HG03159 (cell line): ENCODE data around the gene CTIF.
"Not testable (repeated sequence)": the region's sequence is repeated elsewhere in the genome, so short reads cannot be mapped to it uniquely, and the experiment has no call there.

Experiments
- ATAC-seq: cut with Tn5 transposase; IDR thresholded peaks from one replicate; pipeline ENCODE4 v1.9.1; 2021; ENCODE audit warnings: mild to moderate bottlenecking, moderate library complexity; ENCODE audit not compliant: unreplicated experiment

The CTIF gene

DNA sequence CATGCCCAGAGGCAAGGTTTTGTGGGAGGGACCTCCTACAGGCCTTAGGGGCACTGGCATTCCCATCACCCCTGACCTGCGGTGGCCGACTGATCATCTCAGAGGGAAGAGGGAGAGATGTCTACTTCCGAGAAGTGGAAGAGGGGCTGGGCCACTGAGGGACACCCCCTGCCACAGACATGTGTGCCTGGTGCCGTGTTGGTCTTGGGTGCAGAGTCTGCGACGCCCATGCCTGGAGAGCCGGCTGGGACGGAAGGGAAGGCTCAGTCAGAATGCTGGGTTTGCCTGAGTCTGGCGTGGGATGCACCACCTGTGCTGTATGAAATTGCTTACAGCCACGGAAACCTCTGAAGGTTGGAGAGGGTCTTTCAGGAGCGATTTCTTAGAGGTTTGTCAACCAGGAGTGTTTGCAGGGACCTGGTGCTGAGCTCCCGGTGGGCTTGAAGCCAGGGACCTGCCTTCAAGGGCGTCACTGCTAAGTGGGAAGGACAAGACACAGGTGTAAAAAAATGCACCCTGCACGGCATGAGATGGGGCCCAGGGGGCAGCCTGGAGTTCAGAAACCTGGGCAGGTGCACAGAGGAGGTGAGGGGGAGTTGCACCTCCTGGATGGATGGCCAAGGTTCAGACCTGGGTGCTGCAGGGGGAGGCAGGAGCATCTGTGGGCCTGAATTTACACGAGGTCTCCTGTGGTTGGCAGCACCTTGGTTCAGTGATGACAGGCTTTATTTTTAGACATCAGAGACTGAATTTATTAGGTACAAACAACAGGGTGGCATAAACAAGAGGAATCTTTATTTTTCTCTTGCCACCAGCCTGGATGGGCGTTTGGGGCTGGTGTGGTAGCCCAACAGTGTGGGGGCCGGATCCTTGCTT lies 100.3 kb downstream of the CTIF start:
- no peak for ATAC-seq

DNA sequence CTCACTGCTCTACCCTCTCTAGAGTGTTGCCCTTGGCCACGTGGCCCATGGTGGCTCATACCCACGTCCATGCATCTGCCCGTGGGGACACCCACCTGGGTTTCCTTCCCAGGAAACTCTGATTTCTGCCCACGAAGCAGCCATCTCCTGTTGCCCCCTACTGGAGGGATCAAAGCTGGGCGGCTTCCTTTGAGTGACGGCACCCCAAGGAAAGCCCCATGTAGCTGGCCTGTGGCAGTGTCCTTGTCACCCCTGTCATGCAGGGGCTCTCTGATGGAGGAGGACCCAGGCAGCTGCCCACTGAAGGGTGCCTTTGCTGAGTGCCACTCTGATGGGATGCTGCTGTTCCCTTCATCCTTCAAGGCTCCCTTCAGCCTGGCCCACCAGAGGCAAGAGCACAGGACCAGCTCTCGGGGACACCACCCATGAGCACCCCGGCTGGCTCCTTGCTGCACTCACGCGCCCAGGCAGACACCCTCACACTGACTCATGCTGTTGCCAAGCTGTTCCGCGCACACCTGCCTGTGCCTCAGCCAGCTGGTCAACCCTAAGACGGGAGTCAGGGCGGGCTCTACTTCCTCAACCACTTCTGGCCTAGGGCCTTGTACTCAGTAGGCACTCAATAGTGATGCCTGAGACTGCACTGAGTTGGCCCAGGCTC lies 101.1 kb downstream of the CTIF start:
- ATAC-seq = no peak

DNA sequence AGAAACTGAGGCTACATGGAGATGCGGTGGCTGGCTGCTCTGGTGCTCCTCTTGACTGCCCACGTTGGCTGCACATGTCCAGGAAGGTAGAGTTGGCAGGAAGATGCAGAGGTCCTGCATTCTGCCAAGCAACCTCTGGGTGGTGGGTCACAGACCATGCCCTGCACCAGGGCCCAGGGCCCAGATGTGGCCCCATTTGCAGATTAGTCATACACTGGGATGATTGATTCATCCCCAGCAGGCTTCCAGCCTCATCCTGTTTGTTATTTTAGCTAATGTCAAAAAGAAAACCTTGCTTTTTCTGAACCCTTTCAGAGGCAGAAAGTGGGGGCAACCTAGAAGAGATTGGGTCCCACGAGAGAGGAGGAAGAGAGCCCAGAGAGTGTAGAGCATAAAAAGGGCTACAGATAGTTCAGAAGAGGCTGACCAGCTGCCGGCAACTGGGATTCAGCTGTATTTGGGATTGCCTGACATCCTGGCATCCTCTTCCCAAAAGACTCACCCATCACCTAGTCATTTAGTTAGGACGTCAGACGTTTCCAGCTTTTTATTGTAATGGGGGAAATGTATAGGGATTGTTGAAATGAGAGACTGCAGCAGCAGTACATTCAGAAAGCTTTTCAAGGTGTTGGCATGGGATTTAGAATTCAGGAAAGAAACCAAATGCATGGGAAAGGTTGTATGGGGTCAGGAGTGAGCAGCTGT lies 101.9 kb downstream of the CTIF start:
- no peak for ATAC-seq

DNA sequence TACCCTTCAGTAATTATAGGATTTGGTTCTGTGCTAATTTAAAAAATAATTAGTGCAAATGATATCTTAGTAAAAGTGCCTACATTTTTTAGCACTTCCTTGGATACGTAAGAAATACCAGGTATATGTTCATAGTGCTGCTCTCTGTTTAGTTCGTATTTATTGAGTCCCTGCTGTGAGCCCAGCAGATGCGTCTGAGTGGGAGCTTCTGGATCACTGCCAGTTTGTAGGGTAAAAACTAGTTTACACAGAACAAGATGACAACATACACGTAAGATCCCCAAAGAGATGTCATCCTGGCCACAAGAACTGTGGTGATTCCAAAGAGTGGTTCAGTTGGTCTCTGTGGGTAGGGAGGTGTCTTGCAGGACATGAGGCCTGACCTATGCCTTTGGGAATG lies 103.2 kb downstream of the CTIF start:
- no peak for ATAC-seq

DNA sequence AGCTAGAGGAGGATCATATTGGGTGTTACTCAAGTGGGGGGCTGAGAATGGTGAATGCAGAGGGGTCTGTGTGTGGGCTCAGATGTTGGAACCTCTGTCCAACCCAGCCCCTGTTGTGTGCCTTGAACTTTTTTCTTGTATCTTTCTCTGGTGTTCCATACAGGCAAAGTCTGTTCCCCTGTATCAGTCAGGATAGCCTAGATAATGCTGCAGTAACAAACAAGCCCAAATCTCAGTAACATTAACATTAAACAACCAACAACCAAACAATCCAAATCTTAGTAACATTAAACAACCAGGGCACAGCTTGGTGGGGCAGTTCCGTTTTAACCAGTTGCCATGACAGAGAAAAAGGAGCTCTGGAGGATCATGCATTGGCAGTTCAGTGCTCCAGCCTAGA lies 103.7 kb downstream of the CTIF start:
- ATAC-seq = no peak

DNA sequence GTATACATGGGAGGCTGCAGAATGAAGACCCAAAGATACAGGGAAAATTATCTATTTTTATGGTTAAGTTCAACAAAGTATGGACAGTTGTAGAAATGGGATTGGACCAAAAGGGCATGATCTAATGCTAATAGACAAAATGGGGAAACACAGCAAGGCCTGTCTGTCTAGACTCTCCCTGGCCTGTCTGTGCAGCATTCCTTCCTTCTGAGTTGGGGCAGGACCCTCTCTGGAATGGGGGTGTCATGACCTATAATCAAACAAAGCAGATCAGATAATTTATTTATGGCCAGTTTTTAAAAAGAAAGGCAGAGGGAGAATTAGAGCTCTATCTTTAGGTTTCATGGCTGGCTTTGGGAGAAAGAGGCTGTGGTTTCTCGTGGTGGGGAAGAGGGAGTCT lies 104.4 kb downstream of the CTIF start:
- ATAC-seq = no peak

DNA sequence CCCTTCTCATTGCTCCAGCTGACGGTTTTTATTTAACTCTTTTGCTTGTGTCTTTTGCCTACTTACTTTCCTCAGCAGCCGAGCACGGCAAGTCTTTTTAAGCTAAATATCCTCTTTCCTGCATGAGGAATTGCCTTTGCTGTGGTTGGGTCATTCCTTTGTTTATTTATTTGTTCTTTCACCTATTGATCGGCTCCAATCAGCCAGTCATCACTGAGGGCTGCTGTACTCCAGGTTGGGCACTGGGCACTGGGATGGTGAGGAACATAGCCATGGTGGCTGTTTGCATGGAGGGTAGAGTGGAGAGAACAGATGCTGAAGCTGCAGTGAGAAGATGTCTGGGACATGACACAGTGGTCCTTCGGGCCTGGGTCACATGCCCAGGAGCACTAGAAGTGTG lies 105.2 kb downstream of the CTIF start:
- no peak for ATAC-seq

DNA sequence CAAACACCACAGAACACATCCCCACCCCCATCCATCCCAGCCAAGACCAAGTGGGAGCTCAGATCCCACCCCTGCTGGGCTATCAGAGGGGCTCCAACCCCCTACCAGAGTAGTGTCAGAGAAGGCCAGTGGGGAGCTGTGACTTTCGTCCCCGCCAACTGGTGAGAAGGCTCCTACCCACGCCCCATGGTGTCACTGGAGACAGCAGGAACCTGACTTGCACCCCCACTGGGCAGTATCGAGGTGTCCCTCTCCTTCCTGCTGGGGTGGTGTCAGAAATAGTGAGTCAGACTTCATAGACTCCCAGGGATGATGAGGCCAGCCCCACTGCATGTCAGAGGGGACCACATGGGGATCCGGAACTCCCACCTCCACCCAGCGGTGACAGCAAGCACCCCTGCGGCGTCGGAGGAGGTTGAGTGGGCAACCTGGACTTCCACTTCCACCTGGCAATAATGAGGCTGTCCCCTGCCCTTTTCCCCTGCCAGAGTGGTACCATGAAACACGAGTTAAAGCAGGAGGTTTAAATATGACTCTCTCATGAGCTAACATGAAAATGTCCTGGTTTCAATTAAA lies 106.7 kb downstream of the CTIF start:
- ATAC-seq = no peak

DNA sequence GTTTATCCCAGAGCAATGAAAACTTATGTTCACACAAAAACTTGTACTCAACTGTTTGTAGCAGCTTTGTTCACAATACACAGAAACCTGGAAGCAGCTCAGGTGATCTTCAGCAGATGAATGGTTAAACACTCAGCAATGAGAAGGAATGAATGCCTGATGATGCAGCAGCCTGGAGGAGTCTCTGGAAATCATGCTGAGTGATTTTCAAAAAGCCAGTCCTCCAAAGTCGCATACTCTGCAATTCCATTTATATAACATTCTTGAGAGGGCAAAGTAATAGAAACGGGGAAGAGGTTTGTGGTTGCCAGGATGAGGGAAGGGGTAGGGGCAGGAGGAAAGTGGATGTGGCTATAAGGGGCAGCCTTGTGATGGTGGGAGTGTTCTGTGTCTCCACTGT lies 108.1 kb downstream of the CTIF start:
- ATAC-seq = no peak

DNA sequence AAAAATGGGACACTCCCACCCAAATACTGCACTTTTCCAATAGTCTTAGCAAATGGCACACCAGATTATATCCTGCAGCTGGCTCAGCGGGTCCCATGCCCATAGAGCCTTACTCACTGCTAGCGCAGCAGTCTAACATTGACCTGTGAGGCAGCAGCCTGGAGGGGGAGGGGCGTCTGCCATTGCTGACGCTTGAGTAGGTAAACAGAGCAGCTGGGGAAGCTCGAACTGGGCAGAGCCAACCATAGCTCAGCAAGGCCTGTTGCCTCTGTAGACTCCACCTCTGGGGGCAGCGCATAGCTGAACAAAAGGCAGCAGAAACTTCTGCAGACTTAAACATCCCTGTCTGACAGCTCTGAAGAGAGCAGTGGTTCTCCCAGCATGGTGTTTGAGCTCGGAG lies 110.4 kb downstream of the CTIF start:
- ATAC-seq = no peak

DNA sequence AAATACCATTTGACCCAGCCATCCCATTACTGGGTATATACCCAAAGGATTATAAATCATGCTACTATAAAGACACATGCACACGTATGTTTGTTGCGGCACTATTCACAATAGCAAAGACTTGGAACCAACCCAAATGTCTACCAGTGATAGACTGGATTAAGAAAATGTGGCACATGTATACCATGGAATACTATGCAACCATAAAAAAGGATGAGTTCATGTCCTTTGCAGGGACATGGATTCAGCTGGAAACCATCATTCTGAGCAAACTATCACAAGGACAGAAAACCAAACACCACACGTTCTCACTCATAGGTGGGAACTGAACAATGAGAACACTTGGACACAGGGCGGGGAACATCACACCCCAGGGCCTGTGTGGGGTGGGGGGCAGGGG lies 115.8 kb downstream of the CTIF start:
- not testable (repeated sequence) for ATAC-seq

DNA sequence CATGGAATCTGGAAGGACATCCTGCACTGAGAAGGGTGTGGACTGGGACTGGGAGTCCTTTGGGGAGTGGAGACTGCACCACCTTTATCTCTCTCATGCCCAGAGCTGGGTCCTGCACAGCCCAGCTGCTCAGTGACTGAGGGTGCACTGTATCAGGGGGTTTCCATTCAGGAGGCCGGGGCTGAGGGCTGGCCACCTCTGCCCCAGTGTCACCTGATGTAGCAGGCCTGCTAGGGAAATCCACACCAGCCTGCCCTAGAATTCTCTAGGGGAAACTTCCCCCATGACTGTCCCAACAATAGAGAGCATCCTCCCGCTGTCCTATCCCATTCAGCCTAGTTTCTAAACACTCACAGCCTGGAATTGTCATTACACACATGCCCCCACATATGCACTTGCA lies 116.7 kb downstream of the CTIF start:
- no peak for ATAC-seq

DNA sequence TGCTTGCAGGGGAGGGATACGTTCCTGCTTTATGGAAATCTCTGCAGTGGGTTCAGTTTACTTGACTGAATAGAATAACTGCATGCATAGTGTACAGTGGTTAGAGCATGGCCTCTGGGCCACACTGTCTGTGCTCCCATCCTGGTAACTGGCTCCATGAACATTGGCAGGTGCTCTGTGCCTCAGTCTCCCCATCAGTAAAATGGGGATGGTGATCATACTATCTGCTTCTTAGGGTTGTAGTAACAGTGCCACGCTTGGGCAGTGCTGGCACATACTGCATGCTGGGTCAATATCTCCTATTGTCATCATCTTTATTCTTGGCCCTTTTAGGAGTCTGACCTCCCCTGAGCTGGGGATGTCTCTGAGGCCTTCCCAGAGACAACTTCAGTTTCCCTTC lies 117.3 kb downstream of the CTIF start:
- no peak for ATAC-seq

DNA sequence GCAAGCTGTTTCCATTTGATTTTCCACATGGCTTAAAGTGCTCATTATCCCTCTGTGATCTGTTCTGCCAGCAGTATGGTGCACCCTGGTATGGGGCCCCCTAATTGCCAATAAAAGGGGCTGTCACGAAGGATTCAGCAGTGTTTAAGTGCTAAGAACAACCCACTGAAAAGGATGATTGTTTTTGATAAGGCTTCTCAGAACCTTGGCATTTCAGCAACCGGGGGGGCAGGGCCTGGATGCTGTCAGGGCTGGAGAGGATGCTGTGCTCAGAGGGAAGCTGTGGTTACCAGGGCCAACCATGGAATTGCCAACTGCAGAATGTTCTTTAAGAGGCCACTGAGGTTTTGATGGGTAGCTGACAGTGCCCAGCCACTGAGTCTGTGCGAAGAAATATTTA lies 117.8 kb downstream of the CTIF start:
- ATAC-seq = no peak

DNA sequence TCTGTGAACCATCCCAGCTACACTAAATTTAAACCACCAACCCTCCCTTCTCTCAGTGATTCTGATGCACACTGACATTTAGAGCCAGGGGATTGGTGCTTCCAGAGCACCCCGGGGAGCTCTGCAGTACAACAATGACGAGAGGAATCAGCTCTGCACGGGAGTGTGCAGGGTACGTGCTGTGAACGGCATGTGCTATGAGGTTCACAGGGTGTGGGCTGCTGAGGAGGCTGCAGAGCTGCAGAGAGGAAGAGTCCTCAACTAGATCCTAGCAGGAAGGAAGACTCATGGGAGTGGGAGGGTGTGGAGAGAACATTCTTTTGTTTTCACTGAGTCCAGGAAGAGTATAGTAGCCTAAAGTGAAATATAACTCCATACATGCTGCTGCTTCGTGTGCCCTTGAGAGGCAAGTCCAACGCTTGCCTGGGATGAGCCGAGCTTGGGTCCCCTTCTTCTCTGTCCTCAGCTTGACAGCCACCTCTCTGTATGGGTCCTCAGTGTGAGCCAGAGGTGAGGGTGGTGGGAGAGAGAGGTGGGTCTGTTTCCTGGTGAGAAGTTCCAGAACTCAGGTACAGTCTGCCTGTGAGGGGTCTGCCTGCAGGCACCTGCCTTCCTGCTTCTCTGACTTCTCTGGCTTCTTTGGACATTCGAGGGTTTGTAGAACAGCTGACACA lies 118.8 kb downstream of the CTIF start:
- ATAC-seq = no peak

DNA sequence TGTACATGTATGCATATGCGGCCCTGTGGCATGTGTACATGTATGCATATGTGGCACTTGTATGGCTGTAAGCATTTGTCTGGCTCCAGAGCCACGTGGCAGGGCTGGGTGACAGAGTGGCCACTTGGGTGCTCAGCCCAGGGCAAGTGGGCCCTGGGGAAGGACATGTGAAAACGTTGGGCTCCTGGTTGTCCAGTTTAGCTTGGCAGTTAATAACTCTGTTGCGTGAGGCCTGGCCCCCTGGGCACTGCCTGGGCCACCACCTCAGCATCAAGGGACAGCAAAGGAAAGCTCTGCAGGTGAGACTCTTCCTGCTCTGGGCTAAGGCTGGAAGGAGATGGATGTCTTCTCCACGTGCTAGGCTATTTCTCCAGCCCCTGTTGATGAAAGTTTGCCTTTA lies 119.9 kb downstream of the CTIF start:
- no peak for ATAC-seq

DNA sequence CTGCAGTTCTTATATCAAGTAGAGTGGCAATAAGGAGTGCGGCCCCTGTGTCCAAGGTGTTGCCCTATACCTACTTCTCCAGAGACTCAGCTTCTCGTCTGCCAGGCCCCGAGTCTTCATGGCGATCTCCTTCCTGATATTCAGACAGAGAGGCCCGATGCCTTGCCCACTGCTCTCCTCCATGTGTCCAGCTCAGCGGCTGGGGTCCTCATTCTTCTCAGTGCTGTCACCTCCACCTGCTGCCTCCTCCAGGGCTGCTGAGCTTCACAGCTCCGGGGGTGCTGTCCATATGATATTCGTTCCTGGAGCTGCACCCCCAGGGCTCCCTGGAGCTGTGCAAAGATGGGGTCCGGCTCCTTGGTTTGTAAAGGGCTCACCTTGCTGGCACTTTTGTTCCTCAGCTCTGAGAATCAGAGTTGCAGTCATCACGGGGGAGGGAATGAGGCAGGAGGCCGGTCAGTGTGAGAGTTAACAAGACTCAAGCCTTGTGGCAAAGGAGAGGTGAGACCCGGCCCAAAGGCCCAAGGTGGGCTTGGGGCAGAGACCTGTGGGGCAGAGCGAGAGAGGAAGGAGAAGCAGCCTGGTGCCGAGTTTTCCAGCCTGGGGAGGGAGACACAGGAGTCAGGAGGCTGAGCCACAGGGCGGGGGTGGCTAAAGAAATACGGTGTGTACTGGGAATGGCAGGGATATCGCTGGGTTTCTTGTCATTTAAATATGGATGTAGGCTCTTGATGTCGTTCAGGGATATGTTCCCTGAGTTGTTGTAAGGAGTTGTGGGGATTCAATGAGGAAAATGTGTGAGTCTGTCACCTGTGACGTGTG lies 120.6 kb downstream of the CTIF start:
- no peak for ATAC-seq

DNA sequence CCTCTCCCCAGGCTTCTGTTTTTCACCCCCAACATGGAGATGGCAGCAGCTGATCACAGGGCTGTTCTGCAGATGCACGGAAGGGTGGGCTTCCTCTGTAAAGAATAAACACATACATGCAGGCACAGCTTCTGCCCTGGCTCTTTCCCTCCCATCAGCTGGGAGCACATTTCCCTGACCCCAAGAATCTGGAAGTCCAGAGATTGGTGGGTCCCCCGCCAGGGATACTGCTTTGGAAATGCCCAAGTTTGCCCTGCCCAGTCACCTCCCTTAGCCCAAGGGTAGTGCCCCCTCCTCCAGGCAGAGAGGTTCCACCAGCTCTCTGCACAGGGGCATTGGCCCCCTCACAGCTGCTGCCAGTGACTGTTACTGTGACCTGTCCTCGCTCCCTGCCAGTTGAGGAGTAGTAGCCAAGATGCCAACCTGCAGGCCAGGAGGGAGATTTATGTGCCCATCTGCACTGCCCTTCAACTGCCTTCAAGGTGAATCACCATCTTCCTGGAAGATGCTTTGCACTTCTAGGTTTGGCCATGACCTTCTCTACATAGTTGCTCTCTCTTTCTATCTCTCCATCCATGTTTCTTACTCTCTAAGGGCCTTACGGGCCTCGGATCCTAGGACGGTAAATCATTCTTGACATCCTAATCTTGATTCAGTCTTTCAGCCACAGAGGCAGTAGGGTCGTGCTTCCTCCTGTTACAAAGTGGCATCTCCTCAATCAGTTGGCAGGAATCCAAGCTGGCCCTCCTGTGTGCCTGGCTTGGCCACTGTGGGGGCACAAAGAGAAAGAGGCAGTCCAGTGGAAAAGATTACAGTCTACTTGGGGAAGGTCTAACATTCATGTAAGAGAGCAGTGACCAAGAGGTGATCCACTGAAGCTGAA lies 121.8 kb downstream of the CTIF start:
- ATAC-seq = no peak

DNA sequence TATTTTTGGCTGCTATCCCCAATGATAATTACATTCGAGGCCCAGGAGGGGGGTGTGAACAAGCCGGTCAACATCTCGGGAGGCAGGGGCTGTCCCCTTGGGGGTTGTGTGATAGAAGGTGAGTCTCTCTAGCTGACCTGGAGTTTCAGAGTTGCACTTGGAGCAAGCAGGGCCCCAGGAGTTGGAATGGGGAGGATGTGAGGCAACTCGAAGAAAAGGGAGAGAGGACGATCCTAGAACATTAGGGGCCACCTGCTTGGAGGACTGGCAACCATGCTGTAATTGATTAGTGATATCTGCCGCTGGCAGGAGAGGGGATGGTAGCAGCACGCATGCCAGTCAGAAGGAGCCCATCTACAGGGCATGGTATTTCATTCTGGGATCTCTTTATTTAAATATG lies 122.6 kb downstream of the CTIF start:
- ATAC-seq = no peak
